Measurements from ENCODE around the gene CCL7. TPM values are rescaled to one million over a fixed set of nuclear protein-coding genes. Genes with fewer than 3 reads are reported as not detected.

The CCL7 gene
- total and polyA plus RNA-seq, 2 of the 4 experiments (the other 2 are of a cell fraction), result 0.18 to 0.58 TPM

DNA sequence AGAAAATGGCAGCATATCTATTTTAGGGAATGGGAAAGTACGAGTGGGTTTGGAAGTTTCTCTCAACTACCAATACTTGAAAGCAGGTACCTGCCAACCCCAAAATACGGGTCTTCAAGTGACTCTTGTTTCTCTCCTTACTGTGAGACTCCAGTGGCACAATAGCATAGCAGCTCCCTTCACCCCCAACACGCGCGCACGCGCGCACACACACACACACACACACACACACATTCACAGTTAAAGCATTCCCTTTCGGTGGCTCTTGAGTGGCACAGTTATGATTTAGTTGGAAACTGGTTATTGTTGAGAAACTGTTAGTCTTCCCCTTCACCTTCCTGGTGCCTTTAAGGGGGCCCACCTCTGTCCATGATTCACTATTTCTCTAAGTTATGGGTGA is 45.0 kb upstream of the CCL7 start:
- dilution Hi-C loops (cut with HindIII; ENCODE audit: low sequenced_read_pairs, unreplicated experiment), result no loop called here

More for the DNA sequence above, 45.0 kb upstream of the CCL7 start:
- Histone ChIP-seq H3K4ac (ENCODE audit: low read depth, low read length) (no peak overlapping the region), H3K9me3 (ENCODE audit: control insufficient read depth, insufficient read depth, low read length) (peaks cover 2% of the 10 kb centered on the region; the same call in 1 of the 2 replicates), H3K27ac (ENCODE audit: insufficient read depth, low read length) (no peak overlapping the region), H3K36me3 (ENCODE audit: control insufficient read depth, insufficient read depth, low read length) (no peaks in the 10 kb centered on the region), H3K9ac (ENCODE audit: low read depth, low read length) (no peak overlapping the region), H2AK9ac (replicated peaks; ENCODE audit: low read depth, low read length, poor library complexity) (no peak overlapping the region), H3K18ac (ENCODE audit: low read depth, low read length) (no peak overlapping the region), H3K9me1 (ENCODE audit: insufficient read depth, low read length) (no peaks in the 10 kb centered on the region), H3K27me3 (ENCODE audit: control insufficient read depth, insufficient read depth, low read length) (peaks cover 1% of the 10 kb centered on the region), H2BK120ac (ENCODE audit: low read depth, low read length) (no peak overlapping the region), H3K79me1 (ENCODE audit: low read depth in 1 of 2, low read length in 2 of 2) (no peaks in the 10 kb centered on the region), H4K91ac (ENCODE audit: insufficient read depth, low read depth, low read length) (no peak overlapping the region), H2AFZ (replicated peaks; ENCODE audit: low read length, poor library complexity) (no peak overlapping the region), H2BK20ac (ENCODE audit: low read depth, low read length) (no peak overlapping the region), H4K8ac (ENCODE audit: low read depth in 2 of 2, low read length in 2 of 2) (no peak overlapping the region), H4K20me1 (ENCODE audit: insufficient read depth, low read length) (no peaks in the 10 kb centered on the region), H3K4me2 (ENCODE audit: low read depth, low read length) (no peak overlapping the region), H2BK15ac (ENCODE audit: low read depth, low read length) (no peak overlapping the region), H4K5ac (ENCODE audit: low read depth, low read length) (no peak overlapping the region), H3K4me3 (ENCODE audit: insufficient read depth, low read depth, low read length) (no peak overlapping the region), H3K23ac (ENCODE audit: low read depth, low read length) (no peak overlapping the region), H2AK5ac (ENCODE audit: low read depth, low read length) (no peak overlapping the region), H3K56ac (ENCODE audit: extremely low read depth, insufficient read depth, low read length) (no peak overlapping the region), H3K14ac (replicated peaks; ENCODE audit: low read depth, low read length) (no peak overlapping the region), H3K4me1 (ENCODE audit: control insufficient read depth, insufficient read depth, low read length) (no peaks in the 10 kb centered on the region), H2BK5ac (ENCODE audit: low read depth, low read length, poor library complexity, severe bottlenecking) (no peak overlapping the region)
- in situ Hi-C loops (cut with MboI; ENCODE audit: low sequenced_read_pairs) (no loop called here), intact Hi-C loops (cut with micrococcal nuclease) (no loop called here)
- no TSS peak for BruUV-seq (replicated peaks)
- no CpG with 5 or more reads among the region's 9 CpGs for WGBS, 2 experiments (ENCODE audit: extremely low coverage in 2 of 2, insufficient read length in 1 of 2)
- DNase-seq (no peak), ATAC-seq (ENCODE audit: low read depth) (no peak)
- TF ChIP-seq RFX5 (IDR thresholded peaks at IDR 0.05; ENCODE audit: low read depth, low read length), result no peak
- ChIA-PET CTCF (no interaction called here), POLR2A (ENCODE audit: unreplicated experiment) (no interaction called here)
